ENCODE data around the gene MGARP. TPM values are rescaled to one million over a fixed set of nuclear protein-coding genes. Genes with fewer than 3 reads are reported as not detected.

The MGARP gene
- total RNA-seq, 1 donor = 7.6 TPM

- no peaks in the 10 kb centered on the region for H3K79me2 ChIP-seq (ENCODE audit: insufficient read depth, low read length)
- H3K9me3 ChIP-seq (ENCODE audit: low read depth, low read length) = no peaks in the 10 kb centered on the region
- no peaks in the 10 kb centered on the region for H3K4me1 ChIP-seq (ENCODE audit: insufficient read depth, low read length)
- no peak overlapping the region for H3K4me3 ChIP-seq (ENCODE audit: insufficient read depth, low read length)
- no peaks in the 10 kb centered on the region for H3K36me3 ChIP-seq (ENCODE audit: insufficient read depth, low read length)
- no peak for TF ChIP-seq CTCF (IDR thresholded peaks at IDR 0.05; ENCODE audit: extremely low read depth, low read depth, low read length)
- H2AFZ ChIP-seq (ENCODE audit: low read length) = peak overlapping the region; percentile 53
- DNase-seq (ENCODE audit: insufficient read length, low spot score, missing footprints) = no peak
- no peaks in the 10 kb centered on the region for H4K20me1 ChIP-seq (ENCODE audit: insufficient read depth, low read length)
- no peak overlapping the region for H3K4me2 ChIP-seq (ENCODE audit: insufficient read depth, low read length)
- H3K27me3 ChIP-seq (ENCODE audit: insufficient read depth, low read length) = no peaks in the 10 kb centered on the region
- H3K27ac ChIP-seq (ENCODE audit: low read depth, low read length) = no peak overlapping the region
Observed at GRCh38 chr4:139227729-139228404, 52.2 kb downstream of the MGARP start.

GRCh38 chr4:139223682-139224317 lies 56.2 kb downstream of the MGARP start:
- H4K20me1 ChIP-seq (ENCODE audit: insufficient read depth, low read length) = no peaks in the 10 kb centered on the region
- H3K27ac ChIP-seq (ENCODE audit: low read depth, low read length) = no peak overlapping the region
- no peaks in the 10 kb centered on the region for H3K4me1 ChIP-seq (ENCODE audit: insufficient read depth, low read length)
- no peaks in the 10 kb centered on the region for H3K36me3 ChIP-seq (ENCODE audit: insufficient read depth, low read length)
- no peaks in the 10 kb centered on the region for H3K27me3 ChIP-seq (ENCODE audit: insufficient read depth, low read length)
- peak; percentile 86 for DNase-seq (ENCODE audit: insufficient read length, low spot score, missing footprints)
- H2AFZ ChIP-seq (ENCODE audit: low read length) = peak overlapping the region; percentile 33
- no peaks in the 10 kb centered on the region for H3K79me2 ChIP-seq (ENCODE audit: insufficient read depth, low read length)
- no peaks in the 10 kb centered on the region for H3K9me3 ChIP-seq (ENCODE audit: low read depth, low read length)
- no peak overlapping the region for H3K4me3 ChIP-seq (ENCODE audit: insufficient read depth, low read length)
- no peak overlapping the region for H3K4me2 ChIP-seq (ENCODE audit: insufficient read depth, low read length)
- TF ChIP-seq CTCF (IDR thresholded peaks at IDR 0.05; ENCODE audit: extremely low read depth, low read depth, low read length) = no peak

GRCh38 chr4:139222215-139222614 lies 57.8 kb downstream of the MGARP start:
- no peak for TF ChIP-seq CTCF (IDR thresholded peaks at IDR 0.05; ENCODE audit: extremely low read depth, low read depth, low read length)

GRCh38 chr4:139221687-139222086 lies 58.3 kb downstream of the MGARP start:
- no peak for TF ChIP-seq CTCF (IDR thresholded peaks at IDR 0.05; ENCODE audit: extremely low read depth, low read depth, low read length)
- Histone ChIP-seq H3K79me2 (ENCODE audit: insufficient read depth, low read length) (no peaks in the 10 kb centered on the region), H4K20me1 (ENCODE audit: insufficient read depth, low read length) (no peaks in the 10 kb centered on the region), H3K4me2 (ENCODE audit: insufficient read depth, low read length) (no peak overlapping the region), H2AFZ (ENCODE audit: low read length) (no peak overlapping the region), H3K36me3 (ENCODE audit: insufficient read depth, low read length) (no peaks in the 10 kb centered on the region), H3K4me1 (ENCODE audit: insufficient read depth, low read length) (no peaks in the 10 kb centered on the region), H3K27ac (ENCODE audit: low read depth, low read length) (no peak overlapping the region), H3K27me3 (ENCODE audit: insufficient read depth, low read length) (no peaks in the 10 kb centered on the region), H3K9me3 (ENCODE audit: low read depth, low read length) (no peaks in the 10 kb centered on the region), H3K4me3 (ENCODE audit: insufficient read depth, low read length) (no peak overlapping the region)
- no peak for DNase-seq (ENCODE audit: insufficient read length, low spot score, missing footprints)

More at GRCh38 chr4:139222215-139222614, 57.8 kb downstream of the MGARP start:
- Histone ChIP-seq H3K9me3 (ENCODE audit: low read depth, low read length) (no peaks in the 10 kb centered on the region), H3K4me1 (ENCODE audit: insufficient read depth, low read length) (no peaks in the 10 kb centered on the region), H3K79me2 (ENCODE audit: insufficient read depth, low read length) (no peaks in the 10 kb centered on the region), H3K27ac (ENCODE audit: low read depth, low read length) (no peak overlapping the region), H3K27me3 (ENCODE audit: insufficient read depth, low read length) (no peaks in the 10 kb centered on the region), H4K20me1 (ENCODE audit: insufficient read depth, low read length) (no peaks in the 10 kb centered on the region), H3K4me2 (ENCODE audit: insufficient read depth, low read length) (no peak overlapping the region), H3K4me3 (ENCODE audit: insufficient read depth, low read length) (no peak overlapping the region), H2AFZ (ENCODE audit: low read length) (no peak overlapping the region), H3K36me3 (ENCODE audit: insufficient read depth, low read length) (no peaks in the 10 kb centered on the region)
- no peak for DNase-seq (ENCODE audit: insufficient read length, low spot score, missing footprints)
